HG03342 (cell line): ENCODE measurements around the gene CALML5.

Experiments
- ATAC-seq: cut with Tn5 transposase; IDR thresholded peaks from one replicate; pipeline ENCODE4 v1.9.1; 2021; ENCODE audit warnings: mild to moderate bottlenecking, moderate library complexity; ENCODE audit not compliant: unreplicated experiment

CALML5 gene

GRCh38 chr10:5503477-5503835, 4.1 kb upstream of the CALML5 start:
- ATAC-seq, result no peak

DNA sequence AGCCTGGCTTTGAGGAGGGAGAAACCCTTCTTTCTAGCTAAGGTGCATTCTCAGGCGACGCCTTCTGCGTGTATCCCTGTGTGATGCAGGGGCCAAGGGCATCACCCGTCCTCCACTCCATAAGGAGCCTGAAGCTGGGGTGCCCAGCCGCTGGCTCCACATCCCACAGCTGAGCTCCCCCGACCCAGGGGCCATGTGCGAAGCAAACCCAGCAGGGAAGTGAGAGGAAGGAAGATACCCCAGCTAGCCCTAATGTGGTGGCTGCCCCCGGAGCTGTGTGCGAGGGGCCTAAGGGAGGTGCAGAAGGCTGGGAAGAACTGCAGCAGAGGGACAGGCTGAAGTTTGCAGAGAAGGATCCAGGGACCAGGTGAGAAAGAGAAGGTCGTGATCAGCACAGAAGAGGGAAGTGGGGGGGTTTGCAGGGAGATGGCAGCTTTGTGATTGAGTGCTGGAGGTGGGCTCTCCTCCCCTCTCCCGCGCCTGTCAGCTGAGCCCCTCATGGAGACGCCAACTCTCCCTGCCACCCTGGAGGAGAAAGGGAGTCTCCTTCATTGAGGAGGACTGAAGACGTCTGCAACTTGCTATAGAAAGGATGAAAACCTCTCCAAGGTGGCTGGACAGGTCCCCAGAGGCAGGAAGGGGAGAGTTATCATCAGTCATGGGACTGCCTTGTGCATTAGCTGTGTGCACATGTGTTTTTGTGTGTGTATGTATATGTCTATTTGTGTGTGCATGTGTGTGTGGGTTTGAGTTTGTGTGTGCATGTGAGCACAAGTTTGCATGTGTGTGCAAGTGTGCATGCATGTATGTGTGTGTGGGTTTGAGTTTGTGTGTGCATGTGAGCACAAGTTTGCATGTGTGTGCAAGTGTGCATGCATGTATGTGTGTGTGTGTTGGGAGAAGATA, 3.5 kb upstream of the CALML5 start:
- no peak for ATAC-seq

DNA sequence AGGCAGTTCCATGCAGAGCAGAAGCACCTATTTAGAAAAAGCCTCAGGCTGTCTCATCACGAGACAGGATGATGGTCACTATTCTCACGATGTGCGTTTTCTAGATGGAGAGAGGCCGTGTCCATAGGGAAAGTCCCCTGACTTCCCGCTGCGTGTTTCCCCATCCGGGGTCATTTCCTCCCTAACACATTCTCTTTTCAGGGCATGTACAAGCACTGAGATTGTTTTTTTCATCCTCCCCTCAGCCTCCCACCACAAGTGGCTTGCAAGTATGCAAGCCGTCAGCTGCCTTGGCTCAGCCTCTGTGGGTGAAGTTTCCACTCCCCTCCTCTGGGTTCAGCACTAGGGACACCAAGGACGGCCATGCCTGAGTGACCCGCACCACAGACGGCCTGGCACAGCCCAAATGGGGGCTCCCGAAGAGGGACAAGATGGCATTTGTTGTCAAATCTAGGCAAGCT, 2.7 kb upstream of the CALML5 start:
- ATAC-seq, result no peak

GRCh38 chr10:5500910-5501309, 1.5 kb upstream of the CALML5 start:
- ATAC-seq, result no peak

- ATAC-seq, result no peak
Observed at GRCh38 chr10:5500162-5500670, 846 bp upstream of the CALML5 start.

DNA sequence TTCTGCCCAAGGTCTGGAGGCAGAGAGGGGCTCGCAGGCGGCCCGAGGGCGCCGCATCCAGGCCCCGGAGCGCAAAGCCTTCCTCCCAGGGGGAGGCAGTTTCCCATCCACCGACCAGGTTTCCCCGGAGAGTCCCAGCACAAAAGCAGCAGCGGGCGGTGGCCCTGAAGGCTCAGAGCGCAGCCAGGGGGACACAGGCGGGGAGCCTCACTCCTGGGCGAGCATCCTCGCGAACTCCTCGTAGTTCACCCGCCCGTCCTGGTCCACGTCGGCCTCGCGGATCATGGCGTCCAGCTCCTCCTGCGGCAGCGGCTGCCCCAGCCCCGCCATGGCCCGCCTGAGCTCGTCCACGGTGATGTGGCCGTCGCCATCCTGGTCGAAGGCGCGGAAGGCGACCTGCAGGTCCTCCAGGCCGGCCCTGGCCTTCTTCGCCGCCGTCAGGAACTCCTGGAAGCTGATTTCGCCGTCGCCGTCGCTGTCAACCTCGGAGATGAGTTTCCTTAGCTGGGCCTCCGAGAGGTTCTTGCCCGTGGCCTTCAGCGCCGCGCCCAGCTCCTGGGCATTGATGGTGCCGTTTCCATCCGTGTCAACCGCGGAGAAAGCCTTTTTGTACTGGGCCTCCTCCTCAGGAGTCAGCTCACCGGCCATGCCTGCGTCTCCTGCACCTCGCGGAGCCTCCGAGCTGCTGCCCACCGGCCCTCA, 428 bp downstream of the CALML5 start:
- ATAC-seq, result no peak

DNA sequence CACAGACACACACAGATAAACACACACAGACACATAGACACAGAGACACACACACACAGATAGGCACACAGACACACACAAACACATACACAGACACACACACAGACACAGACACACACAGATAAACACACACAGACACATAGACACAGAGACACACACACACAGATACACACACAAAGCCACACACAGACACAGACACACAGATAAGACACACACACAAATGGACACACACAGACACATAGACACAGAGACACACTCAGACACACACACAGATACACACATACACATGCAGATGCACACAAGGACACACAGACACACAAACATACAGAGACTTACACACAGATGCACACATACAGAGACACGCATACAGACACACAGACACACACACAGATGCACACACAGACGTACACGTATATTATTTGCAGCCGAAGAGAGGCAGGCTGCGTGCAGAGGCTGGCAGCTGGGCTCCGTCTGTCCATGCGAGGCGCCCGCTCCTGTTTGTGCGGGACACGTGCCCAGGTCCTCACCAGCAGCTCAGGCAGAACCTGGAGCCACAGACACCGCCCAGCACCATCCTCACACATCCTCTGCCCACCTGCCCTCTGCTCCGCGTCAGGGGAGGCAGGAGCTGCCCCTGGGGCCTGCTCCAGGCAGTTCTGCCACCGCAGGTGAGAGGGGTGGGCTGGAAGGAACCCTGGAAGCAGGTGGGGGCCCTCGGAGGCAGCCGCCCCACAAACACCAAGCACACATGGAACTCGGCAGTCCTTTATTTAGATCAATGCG, 1.2 kb downstream of the CALML5 start:
- ATAC-seq, result no peak

DNA sequence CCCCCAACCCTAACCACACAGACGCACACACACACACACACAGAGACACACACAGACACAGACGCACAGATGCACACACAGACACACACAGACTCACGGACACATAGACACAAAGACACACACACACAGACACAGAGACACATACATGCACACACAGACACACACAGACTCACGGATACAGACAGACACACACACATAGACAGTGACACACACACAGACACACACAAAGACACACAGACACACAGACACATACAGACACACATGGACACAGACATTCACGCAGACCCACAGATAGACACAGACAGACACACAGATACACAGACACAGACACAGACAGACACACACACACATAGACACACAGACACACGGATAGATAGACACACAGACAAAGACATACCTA, 2.1 kb downstream of the CALML5 start:
- no peak for ATAC-seq

GRCh38 chr10:5496261-5497250, 2.8 kb downstream of the CALML5 start:
- no peak for ATAC-seq

DNA sequence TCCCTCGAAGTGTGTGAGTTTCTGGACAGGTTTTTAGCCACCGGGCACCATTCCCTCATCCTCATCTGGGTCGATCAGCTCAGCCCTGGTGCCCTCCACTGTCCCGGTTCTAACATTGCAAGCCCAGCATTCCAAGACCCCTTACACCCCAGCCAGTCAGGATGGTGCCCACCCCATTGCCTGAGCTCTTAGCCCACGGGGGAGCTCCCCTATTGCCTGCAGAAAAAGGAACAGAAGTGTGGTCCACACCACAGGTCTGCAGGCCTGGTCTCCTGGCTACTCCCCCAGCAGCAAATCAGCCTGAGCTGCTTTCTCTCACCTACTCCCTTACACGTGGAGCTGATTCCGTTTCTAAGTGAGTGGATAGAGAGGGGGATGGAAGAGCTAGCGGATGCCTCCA, 4.8 kb downstream of the CALML5 start:
- ATAC-seq, result no peak

- ATAC-seq, result no peak
Observed at GRCh38 chr10:5493691-5494090, 5.7 kb downstream of the CALML5 start.

GRCh38 chr10:5492929-5493576, 6.3 kb downstream of the CALML5 start:
- ATAC-seq, result no peak

DNA sequence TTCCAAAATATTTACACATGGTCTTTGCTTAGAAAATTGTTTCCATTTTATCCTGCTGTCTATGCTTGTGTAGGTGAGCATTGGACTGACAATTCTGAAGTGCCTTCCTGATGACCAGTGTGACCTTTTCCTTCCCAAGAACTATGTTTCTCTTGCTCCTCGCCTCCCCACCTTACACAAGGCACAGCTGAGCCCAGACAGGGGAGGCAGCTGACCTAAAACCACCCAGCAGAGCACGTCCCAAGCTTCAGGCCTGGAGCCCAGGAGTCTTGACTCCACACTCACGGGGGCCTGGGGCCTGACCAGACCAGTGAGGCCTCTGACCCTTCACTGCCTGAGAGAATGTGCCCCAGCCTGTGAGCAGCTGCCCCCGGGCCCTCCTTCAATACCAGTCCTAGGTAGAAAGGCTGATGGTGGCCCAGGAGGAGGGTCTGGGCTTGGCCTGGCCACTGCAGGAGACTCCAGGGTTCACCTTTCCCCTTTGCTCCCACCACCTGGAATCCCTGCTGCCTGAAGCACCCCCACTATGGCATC, 7.0 kb downstream of the CALML5 start:
- no peak for ATAC-seq

- ATAC-seq, result no peak
Observed at GRCh38 chr10:5491477-5491876, 7.9 kb downstream of the CALML5 start.

GRCh38 chr10:5490698-5491464, 8.5 kb downstream of the CALML5 start:
- no peak for ATAC-seq

DNA sequence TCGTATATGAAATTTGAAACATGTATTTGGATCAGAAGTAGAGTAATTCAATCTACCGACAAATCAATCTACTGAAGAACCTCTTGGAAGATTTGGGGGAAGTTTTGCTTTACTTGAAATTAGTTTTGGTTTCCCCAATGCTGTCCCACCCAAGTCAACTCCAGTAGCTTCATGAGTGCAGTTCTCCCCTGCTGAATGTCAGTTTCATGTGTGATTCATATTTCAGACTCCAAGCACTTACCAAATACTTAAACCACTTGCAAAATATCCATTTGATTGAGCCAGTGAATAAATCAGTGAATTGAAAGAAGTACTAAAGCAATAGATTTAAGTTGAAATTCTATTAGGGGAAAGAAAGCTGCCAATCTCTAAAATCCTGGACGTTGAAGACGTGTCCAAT, 9.3 kb downstream of the CALML5 start:
- ATAC-seq, result no peak

DNA sequence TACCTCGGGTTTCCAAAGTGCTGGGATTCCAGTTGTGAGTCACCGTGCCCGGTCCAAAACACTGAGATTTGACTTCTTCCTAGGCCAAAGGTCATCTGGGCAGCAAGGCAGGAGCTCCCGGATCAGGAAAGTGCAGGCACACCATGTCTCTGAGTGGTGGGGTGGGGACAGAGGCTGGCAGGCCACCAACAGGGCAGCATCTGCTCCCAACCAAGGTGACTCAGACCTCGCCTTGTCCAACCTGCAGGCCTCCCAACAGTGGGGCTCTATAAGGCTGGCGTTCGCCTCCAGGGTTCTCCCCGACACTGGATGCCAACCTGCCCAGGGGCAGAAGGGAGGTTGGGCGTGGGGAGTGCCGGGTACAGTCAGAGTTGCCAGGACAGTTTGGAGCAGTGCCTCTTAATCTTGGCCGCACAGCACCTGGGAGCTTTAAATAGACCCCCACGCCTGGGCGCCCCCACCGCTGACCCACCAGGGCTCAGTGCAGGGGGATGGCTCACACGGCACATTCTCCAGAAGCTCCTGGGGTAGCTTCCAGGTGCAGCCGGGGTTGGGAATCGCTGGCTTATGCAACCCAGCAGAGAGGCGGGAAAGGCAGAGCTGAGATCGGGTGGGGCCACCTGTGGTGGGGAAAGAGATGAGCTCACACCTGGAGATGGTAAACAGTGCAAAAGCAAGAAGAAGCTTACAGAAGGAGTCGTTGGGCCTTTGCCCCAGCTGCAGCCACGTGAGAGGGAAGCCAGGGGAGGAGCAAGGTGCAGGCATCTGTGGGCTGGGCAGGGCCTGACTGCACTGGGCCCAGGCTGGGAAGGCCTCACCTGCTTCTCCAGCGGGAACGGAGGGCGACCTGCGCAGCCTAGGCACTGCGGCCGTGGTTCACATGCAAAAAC, 10.9 kb downstream of the CALML5 start:
- ATAC-seq, result no peak

GRCh38 chr10:5486853-5487235, 12.5 kb downstream of the CALML5 start:
- no peak for ATAC-seq
